Kidney epithelial cell (primary cell): ENCODE measurements around the gene CFAP92. TPM values are rescaled to one million over a fixed set of nuclear protein-coding genes. Genes with fewer than 3 reads are reported as not detected.
"Not testable (repeated sequence)": the region's sequence is repeated elsewhere in the genome, so short reads cannot be mapped to it uniquely, and the experiment has no call there.

ENCODE experiments used
- DNase-seq: peaks from one replicate; pipeline ENCODE4 v3.0.0-alpha.2; 2010; ENCODE audit warnings: low read depth
- H3K27me3 ChIP-seq: 2 replicates; pipeline ENCODE4 v1.6.0; 2011; ENCODE audit warnings: low read length; ENCODE audit not compliant: control insufficient read depth, insufficient read depth
- H3K36me3 ChIP-seq: 2 replicates; pipeline ENCODE4 v1.5.1; 2011; ENCODE audit warnings: low read length; ENCODE audit not compliant: control insufficient read depth, insufficient read depth
- H3K4me3 ChIP-seq: 2 replicates; pipeline ENCODE4 v1.5.1; 2011; ENCODE audit warnings: low read depth, mild to moderate bottlenecking, control low read depth, low read length
- CTCF ChIP-seq: IDR thresholded peaks from 2 replicates; pipeline ENCODE4 v1.5.1; 2011; ENCODE audit warnings: mild to moderate bottlenecking, moderate library complexity, low read length, control low read depth, inconsistent platforms; ENCODE audit not compliant: insufficient read depth, poor library complexity, severe bottlenecking
- total RNA-seq: library from RNA; depleted of rRNA; stranded (reverse); fragments of >200 nt; gene quantifications from 2 replicates; pipeline ENCODE4 v1.2.3, GENCODE V29; 2015

CFAP92 gene
- total RNA-seq, 1 donor from 2014 or later, result 0.50 TPM

- H3K27me3 ChIP-seq, result no peaks in the 10 kb centered on the region
- H3K4me3 ChIP-seq, result no peak overlapping the region
- DNase-seq, result no peak
- H3K36me3 ChIP-seq, result no peaks in the 10 kb centered on the region
- no peak for TF ChIP-seq CTCF
Measured at GRCh38 chr3:128872282-128872681, 121.6 kb downstream of the CFAP92 start.

GRCh38 chr3:128870347-128870746 lies 123.5 kb downstream of the CFAP92 start:
- Histone ChIP-seq H3K4me3 (no peak overlapping the region), H3K36me3 (no peaks in the 10 kb centered on the region), H3K27me3 (no peaks in the 10 kb centered on the region)
- TF ChIP-seq CTCF, result no peak
- DNase-seq, result no peak

GRCh38 chr3:128867200-128868125 lies 126.4 kb downstream of the CFAP92 start:
- no peak for TF ChIP-seq CTCF
- DNase-seq, result no peak
- H3K4me3 ChIP-seq, result no peak overlapping the region
- H3K27me3 ChIP-seq, result no peaks in the 10 kb centered on the region
- no peaks in the 10 kb centered on the region for H3K36me3 ChIP-seq

GRCh38 chr3:128864849-128865804 lies 128.7 kb downstream of the CFAP92 start:
- H3K36me3 ChIP-seq, H3K27me3 ChIP-seq, DNase-seq, H3K4me3 ChIP-seq: not testable (repeated sequence)

GRCh38 chr3:128864351-128864811 lies 129.5 kb downstream of the CFAP92 start:
- Histone ChIP-seq H3K27me3 (no peaks in the 10 kb centered on the region), H3K4me3 (no peak overlapping the region), H3K36me3 (no peaks in the 10 kb centered on the region)
- no peak for DNase-seq
- TF ChIP-seq CTCF, result no peak

GRCh38 chr3:128863560-128863959 lies 130.3 kb downstream of the CFAP92 start:
- no peak overlapping the region for H3K4me3 ChIP-seq
- no peaks in the 10 kb centered on the region for H3K36me3 ChIP-seq
- no peak for DNase-seq
- H3K27me3 ChIP-seq, result no peaks in the 10 kb centered on the region
- TF ChIP-seq CTCF, result no peak
